ENCODE data around the gene FBXO41.
A peak's percentile ranks its signal among the peaks of the same experiment; 100 is the strongest.

FBXO41 gene

DNA sequence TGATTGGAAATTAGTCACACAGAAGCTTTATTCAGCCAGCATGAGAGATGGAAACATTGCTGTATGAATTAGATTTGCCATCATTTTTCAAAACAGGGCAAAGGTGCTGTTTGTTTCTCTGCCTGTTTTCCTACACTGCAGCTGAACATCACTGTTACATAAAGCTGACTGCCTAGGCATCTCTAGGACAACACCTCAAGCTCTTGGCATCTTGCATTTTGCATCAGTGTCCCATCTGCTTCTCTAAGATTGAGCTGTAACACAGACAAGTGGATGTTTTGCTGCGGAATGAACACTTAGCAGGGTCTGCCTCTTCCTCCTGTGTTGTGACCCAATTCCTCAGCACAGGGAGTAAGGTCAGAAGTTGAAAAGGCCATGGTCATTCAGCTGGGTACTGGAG lies 45.3 kb downstream of the FBXO41 start:
- DNase-seq, result no peak

DNA sequence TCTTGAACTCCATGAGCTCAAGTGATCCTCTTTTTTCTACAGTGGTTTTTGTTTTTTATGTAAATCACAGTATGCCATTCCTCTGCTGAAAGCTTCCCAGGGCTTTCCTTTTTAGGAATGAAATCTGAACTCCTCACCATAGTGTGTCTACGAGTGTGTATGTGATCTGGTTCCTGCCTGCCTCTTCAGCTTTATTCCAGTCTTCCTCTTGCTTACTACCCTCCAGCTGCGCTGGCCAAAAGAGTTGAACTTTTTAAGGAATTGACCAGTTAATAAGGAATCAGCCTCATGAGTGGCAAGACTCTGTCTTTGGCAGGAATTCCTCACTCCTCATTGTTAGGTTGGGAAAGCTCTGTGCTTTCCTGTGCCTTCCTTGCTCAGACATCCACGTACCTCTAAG lies 46.1 kb downstream of the FBXO41 start:
- no peak for DNase-seq

DNA sequence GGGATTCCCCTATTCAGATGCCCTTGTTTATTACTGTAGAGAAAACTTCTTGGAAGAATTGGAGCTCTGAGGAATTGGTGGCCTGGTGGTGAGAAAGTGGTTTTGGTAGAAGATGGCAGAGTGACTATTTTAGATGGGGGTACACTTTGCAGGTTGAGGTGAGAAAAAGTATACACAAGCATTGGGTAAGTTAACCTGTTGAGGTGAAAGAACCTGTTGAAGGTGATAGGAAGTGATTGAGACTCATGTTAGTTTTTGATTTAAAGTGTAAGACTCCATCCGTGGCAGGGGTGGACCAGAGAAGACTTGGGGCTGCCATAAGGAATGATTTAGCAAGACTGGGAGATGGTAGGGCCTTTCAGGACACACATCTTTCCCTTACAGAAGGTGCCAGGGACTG lies 47.1 kb downstream of the FBXO41 start:
- no peak for DNase-seq

DNA sequence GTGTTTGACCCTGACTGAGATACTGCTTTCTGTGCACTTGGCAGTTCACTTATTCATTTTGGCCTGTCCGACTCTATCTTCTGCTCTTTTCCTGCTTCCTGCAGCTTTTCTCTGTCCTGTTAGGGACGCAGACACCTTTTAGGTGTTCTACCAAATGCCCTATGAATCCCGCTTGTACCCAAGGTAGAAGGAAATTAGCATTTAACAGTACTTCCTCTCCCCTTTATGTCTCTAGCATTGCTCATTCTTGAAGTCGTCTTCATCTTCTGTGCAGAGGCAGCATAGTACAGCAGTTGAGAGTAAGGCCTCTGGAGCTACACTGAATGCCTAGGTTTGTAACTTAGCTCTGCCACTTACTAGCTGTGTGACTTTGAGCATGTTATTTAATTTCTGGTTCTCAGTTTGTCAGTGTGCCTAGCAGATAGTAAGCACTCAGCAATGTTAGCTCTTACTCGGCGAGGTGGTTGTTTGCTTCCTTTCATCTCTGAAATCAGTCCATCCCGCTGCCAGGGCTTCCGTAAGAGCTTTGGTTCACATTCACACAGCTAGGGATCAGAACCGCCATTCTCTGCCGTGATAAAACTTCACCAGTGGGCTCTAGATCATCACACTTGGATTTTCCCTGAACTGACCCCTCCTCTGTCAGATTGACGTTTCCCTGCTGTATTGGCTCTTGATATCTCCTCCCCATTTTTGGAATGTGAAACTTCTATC lies 48.8 kb downstream of the FBXO41 start:
- DNase-seq, result peak; percentile 25

DNA sequence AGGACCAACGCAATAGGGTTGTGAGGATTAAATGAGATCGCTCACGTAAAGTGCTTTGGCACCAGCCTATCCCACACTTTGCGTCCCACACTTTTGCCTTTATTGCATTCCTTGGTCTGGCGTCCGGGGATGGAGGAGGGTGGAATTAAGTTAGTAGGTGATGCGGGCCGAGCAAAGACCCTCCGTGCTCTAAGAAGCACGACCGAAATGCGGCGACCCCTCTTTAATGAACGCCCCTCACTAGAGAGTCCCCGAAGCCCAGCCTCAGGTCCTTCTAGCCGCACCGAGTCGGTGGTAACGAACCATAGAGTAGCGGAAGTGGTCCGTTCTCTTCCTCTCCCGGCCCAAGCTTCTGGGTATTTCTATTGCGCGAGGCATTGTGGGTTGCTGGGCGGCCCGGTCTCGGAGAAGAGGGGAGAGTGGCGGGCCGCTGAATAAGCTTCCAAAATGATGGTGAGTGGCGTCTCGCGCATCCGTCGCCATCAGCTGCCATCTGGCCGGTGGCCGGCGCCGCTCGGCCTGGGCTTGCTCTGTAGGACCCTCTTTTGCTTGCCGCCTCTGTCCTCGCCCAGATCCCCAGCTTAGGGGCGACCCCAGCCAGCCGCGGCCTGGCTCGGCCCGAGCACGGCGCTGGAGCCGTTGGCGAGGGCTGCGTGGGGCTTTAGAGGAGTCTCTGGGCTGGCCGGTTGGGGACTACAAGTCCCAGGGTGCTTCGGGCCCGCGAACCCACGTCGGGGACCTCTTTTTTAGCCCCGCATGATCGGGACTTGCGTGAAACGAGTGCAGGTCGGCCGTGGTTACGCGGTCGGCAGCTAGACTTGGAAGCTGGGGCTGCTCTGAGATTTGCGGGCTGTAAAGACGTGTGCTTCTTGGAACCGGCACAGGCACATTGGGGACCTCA lies 50.1 kb downstream of the FBXO41 start, which contains the start of gene CCT7:
Gene CCT7 (plus strand): TSS at position 377 of the 901 bp plus-strand sequence. CDS start 71 bp downstream, at position 448.
- peak; percentile 93 for DNase-seq

DNA sequence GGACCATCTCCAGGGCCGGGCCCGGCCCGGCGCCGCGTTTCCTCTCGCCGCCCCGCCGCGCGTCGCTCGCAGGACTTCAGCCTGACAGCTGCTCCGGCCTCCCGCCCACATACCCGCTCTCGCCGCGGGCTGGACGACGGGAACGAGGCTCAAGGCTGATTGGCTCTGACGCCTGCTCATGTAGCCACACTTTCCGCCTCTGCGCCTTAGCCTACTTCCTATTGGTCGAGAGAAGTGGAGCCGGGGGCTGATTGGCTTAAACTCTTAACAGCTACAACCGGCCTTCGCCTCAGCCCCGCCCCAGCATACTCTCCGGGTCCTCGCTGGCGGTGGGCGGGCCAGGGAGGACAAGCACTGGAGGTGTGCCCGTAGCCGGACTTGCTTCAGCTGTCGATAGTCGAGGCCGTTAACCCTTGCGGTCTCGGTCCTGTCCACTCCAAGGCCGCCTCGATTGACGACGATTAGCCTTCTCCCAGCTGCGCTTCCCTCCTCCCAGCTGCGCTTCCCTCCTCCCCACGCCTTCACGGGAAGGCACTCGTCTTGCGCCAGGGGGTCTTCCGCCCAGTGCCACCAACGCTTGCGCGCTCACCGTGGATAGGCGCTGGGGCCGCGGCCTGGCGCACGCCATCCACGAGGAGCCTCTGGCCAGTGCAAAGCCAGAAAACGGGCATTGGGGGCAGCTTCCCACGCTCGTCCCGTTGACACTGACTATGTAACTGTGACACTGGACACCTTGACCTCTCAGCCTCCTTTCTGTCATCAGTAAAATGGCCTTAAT lies 50.9 kb downstream of the FBXO41 start, which contains the start of gene PRADC1:
Gene PRADC1 (minus strand): TSS at position 86 of the 778 bp plus-strand sequence. CDS start 79 bp downstream, at position 7.
- DNase-seq, result peak; percentile 99

DNA sequence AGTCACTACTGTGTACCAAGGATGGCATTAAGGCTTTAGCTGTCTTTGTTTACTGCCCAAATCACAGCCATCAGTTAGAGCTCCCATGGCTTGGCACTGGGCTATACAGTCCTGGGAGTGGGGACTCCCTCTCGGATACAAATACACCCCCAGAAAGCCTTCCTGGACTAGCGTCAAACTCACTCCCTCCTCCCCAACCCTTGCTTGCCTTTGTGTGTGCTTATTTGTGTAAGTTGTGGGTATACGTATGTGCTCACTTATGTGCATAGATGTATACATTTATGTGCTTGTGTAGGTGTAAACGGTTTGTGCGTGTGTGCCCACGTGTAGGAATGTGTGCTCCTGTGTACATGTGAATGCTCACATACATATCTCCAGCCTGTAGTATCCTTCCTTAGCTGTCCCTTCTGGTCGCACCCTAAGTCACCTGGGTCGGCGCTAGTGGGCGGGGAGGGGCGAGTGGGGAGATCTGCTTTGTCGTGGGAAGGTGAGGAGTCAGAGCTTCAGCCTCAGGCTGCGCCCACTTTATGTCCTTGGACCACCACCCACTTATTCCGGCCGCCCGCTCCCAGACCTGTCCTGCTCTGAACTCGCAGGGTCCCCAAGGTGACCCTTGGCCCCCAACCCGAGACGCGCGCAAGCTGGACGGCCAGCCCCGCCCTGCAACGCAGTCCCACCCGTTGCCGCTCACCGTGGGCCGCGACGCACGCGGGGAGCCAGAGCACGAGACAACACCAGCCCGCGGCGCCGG lies 51.7 kb downstream of the FBXO41 start:
- DNase-seq, result peak; percentile 42

DNA sequence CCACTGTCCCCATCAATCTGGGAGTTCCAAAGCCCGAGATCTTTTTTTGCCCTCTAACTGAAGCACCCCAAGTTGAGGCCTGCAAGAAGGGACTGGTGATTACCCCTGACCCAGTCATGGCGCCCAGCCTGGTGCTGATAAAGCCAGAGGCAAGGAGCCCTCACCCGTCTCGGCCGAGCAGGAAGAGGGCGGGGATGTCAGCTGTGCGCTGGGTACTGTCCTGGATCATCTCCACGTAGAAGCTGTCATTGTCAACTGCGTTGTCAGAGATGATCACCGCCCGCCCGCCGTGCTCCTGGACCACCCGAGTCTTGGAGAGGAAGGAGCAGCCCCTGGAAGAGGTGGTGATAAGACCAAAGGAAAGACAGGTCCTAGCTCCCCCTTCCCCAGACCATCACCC lies 55.6 kb downstream of the FBXO41 start:
- no peak for DNase-seq

DNA sequence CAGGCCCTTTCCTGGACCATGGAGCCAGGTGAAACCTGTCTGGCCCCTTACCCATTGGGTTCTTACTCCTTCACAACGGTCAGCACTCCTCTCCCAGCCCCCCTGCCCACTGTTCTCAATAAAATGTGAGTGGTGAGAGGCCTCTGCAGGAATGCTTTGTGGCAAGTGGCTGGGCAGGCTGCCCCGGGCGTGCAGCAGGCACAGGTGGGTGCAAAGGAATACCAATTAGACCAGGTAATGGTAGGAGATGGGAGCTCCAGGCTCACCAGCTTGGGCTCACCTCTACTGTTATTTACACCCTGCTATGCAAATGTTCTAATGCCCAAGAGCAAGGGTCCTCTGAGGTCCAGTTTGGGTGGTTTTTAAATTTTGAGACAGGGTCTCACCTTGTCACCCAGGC lies 57.2 kb downstream of the FBXO41 start:
- no peak for DNase-seq

DNA sequence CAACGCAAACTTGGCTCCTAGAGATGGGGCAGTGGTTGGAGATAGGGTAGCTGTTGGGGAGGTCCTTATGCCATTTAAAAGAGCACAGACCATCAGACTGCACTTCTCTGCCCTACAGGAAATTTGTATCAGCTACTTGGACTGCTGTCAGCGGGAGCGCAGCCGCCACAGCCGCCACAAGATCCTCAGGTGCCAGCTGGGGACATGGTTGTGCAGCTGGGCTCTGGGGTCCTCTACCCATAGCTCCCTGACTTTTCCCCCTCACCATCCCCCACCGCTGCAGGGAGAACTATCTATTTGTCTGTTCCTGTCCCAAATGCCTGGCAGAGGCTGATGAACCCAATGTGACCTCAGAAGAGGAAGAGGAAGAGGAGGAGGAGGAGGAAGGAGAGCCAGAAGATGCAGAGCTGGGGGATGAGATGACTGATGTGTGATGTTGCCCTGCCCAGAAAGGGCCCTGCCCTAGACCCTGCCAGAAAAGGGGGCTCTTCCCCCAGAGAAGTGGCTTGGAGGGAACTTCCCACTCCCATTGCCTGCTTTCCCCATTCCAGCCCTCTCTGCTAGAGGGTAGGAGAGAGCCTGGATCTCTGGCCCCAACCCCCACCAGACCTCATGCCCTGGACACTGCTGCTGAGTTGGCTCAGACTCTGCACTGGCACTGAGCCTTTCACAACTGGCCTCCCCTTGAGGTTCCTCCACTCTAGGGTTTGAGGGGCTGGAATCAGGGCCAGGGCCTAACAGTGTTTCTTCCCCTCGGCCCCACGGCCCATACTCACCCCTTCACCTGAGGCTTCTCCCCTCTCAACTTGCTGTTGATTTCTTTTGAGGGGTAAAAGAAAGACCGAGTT lies 58.5 kb downstream of the FBXO41 start:
- DNase-seq, result no peak

DNA sequence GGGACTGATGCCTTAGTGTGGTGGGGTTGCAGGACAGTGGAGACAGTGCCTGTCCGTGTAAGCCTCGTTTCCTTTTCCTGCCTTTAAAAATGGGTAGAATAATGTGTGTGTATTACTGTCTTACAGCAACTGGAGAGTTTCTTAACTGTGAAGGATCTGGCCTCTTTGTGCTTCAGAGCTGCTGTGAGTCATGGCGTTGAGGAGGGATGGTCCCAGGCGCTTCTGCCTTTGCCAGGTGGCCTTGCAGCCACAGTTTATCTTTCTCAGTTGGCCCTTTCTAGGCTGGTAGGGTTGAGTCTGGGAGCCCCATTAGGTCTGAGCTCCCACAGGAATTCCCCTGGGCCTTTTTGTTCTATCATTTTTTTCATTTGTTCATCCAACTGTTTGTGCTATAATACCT lies 60.5 kb downstream of the FBXO41 start:
- DNase-seq, result no peak

DNA sequence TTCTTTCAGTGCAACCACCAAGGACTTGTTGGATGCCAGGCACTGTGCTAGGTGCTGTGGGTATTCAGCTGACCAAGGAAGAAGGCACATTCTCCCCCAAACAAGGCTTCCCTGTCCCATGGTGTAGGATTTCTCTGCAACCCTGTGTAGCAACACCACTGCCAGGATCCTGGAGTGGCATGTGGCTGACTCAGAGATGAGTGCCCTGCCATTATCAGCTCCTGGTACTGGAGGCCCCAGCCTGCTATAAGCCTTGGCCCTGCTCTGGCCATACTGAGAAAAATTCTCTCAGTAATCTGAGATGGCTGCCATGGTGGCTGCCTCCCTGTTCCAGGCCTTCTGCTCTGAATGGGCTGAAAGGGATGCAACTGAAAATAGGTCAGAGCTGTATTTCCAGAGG lies 66.0 kb downstream of the FBXO41 start:
- no peak for DNase-seq

DNA sequence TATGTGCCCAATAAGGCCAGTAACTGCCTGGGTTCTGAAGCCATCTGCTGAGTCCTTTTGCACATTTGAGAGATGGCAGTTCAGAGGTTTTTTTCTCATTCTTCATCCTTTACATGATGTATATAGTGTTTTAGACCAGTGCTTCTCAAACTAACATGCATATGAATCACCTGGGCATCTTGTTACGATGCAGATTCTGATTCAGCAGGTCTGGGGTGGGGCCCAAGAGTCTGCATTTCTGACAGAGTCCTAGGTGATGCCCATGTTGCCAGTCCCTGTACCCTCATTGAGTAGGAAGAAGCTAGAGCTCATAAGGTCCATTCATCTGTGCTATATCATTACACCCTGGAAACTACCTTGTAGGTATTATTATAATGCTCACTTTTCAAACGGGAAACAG lies 66.5 kb downstream of the FBXO41 start:
- DNase-seq, result no peak

DNA sequence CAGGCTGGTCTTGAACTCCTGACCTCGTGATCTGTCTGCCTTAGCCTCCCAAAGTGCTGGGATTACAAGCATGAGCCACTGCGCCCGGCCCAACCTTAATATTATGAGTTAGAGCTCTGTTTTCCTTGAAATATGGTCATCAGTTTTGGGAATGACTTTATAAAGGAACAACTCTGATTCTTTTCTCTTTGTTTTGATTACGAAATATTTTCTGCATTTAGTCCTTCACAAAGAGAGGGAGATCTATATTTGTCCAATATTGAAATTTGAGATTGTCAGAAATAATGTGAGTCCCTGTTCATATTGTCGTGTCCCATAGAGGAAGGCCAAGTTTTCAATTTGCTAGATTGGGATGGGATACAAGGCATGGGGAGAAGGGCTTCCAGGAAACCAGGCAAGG lies 67.1 kb downstream of the FBXO41 start:
- DNase-seq, result no peak

DNA sequence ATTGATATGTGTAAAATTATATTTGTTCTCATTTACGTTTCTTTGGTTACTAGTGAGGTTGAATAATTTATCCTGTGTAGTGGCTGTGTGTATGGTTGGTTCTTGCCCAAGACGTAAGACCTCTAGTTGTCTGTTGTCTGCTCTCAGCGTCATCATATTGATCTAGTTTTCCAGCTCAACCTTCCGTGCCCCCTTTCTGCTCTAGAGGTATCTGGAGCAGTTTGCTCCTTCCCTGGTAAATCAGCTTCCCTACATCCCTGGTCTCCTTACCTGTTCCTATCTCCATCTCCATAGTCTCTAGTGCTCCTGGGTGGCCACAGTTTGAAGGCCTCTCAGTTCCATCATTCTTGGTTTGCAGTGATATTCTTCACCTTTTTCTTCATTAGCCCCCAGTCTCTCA lies 69.0 kb downstream of the FBXO41 start:
- no peak for DNase-seq

DNA sequence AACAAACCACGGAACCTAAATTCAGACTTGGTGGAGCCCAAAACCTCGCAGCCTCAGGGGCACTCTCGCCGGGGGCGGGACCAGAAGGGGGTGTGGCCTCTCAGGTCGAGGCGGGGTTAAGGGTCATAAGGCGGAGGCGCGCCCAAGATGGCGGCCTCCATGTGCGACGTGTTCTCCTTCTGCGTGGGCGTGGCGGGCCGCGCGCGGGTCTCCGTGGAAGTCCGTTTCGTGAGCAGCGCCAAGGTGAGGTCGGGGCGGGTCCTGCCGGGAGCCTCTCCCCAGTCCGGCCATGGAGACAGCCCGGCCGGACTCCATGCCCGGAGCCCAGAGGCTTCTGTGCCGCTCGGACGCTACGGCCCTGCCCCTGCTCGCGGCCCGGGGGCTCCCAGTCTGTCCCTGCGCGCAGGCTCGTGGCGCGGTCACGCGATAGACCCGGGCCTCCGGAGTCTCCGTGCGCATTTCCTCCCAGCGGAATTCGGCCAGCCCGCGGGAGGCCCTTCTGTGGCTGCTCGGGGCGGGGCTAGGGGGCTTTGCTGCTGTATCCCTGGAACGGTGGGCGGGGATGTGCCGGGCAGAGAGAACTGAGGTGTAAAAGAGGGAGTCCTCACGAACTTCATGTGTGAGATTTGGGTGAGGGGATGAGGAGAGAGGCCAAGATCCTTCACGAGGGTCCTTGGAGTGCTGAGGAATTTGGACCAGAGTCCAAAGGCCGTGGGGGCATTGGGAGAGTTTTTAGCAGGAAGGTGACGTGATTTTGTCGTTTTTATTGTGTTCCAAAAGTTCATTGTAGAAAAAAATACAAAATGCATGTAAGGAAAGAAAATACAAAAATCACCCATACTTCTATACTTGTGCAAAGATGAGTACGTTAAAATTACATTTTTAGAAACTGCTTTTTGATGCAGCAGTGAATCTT lies 69.9 kb downstream of the FBXO41 start, which contains the start of gene SMYD5:
Gene SMYD5 (plus strand): TSS at position 126 of the 916 bp plus-strand sequence. CDS start 22 bp downstream, at position 148.
- peak; percentile 94 for DNase-seq

DNA sequence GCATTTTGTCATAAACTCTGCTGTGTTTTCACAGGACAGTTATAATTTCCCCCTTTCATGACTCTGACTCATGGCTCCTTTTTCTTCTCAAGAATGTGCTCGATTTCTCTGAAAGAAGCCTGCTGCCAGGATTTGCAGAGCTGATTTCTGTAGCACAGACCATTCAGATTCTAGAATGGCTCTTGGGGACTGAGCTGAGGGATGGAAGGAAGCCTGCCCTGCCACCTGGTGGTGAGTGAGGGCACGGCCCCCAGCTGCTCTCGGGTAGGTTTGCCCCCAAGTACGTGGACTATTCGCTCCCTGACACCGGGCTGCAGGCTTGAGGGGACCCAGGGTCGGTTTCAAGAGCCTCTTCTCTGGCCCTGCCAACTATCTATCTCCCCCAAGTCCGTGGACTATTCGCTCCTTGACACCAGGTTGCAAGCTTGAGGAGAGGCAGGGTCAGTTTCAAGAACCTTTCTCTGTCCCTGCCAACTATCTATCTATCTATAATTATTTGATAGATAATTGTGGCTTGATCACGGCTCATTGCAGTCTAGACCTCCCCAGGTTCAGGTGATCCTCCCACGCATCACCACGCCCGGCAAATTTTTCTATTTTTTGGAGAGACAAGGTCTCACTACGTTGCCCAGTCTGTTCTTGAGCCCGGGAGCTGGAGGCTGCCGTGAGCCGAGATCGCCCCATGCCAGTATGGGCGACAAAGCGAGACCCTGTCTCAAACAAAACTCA lies 71.7 kb downstream of the FBXO41 start:
- peak; percentile 81 for DNase-seq

DNA sequence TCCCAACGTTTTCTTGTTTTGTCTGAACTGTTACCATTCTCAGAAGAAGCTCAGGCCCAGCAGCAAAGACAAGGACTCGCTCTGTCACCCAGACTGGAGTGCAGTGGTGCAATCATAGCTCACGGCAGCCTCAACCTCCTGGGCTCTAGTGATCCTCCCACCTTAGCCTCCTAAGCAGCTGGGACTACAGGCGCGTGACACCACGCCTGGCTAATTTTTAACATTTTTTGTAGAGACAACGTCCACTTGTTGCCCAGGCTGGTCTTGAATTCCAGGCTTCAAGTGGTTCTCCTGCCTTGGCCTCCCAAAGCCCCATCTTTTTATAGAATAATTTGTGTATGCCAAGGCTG lies 72.2 kb downstream of the FBXO41 start:
- DNase-seq, result no peak

DNA sequence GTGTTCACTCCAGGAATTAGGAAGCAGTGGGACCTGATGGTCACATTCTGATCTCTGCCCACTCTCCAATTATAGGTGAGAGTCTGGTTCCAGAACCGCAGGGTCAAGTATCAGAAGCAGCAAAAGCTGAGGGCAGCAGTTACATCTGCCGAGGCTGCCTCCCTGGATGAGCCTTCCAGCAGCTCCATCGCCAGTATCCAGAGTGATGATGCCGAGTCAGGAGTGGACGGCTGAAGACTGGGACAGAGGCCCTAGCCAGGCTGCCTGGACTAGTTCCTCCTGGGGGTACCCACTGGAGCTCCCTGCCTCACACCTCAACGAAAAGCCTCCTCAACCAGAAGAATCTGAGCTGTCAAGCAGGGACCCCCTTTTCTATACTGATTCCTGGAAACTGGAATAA lies 73.6 kb downstream of the FBXO41 start:
- DNase-seq, result no peak

DNA sequence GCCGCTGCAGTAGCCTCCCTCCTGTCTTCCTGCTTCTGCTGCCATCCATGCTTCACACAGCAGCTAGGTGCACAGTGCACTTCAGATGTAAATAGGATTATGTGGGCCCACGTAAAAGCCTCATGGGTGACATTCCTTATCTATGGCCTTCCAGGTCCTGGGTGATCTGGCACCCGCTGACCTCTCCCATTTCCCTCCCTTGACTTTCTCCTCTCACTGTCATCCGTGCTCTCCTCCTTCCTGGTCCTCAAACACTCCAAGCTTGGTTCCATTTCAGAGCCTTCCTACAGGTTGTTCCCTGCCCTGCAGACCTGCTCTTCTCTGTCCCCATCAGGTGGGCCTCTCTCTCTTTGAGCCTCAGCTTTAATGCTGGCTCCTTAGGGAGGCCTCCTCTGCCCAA lies 74.3 kb downstream of the FBXO41 start:
- DNase-seq, result no peak

Data from activated CD4-positive, alpha-beta T cell treated with anti-CD3 and anti-CD28 coated beads, Interleukin-10, Interleukin-2, amounts not matched to agents 100 ng/mL and 50 ng/mL, durations not matched to agents 16 hours and 8 hours (primary cell).